HG03469 (cell line): ENCODE measurements around the gene PLA2G6.

Experiments used
- ATAC-seq: cut with Tn5 transposase; IDR thresholded peaks from one replicate; pipeline ENCODE4 v1.9.1; 2021; ENCODE audit warnings: mild to moderate bottlenecking, moderate library complexity, moderate number of reproducible peaks; ENCODE audit not compliant: unreplicated experiment

The PLA2G6 gene

GRCh38 chr22:38214302-38215056 lies 32.8 kb upstream of the PLA2G6 start:
- no peak for ATAC-seq

DNA sequence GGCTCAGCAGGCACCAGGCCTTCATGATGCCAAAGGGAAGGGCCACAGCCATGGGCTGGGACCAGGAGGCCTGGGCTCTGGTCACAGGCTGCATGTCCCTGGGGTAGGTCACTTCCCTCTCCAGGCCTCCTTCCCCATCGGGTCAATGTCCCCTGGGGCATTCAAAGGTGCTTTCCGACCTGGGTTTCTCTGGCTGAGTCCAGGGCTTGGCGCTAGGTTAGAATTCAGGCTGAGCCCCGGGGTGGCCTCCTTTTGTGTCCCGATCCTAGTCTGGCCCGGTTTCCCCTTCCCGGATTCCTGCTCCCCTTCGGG lies 32.3 kb upstream of the PLA2G6 start:
- ATAC-seq: no peak

DNA sequence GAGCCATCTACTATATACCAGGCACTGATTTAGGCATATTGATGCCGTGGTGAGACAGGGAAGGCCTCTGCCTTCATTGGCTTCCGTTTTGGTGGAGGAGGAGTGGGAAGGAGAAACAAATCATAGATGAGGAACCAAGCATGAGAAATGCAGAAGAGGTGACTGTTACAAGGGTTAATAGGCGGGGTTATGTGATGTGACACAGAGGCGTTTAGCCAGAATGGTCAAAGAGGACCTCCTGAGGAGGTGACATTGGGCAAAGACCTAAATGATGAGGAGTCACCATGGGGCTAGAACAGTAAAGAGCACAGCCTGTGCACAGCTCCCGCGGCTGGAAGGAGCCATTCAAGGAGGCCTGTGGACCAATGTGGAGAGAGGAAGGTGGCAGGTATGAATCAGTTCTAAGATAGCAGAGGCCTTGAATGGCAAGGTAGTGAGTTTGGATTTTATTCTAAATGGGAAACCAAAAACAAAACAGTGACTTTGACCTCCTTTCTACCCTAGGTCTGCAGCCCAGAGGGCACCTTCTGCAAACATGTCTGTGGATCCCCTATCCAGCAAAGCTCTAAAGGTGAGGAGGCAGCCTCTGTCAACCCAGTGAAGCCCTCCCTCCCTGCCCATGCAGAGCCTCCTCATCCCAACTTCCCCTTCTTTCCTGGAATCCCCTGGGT lies 31.8 kb upstream of the PLA2G6 start:
- ATAC-seq: no peak

- ATAC-seq: no peak
Observed at GRCh38 chr22:38212442-38212841, 30.8 kb upstream of the PLA2G6 start.

DNA sequence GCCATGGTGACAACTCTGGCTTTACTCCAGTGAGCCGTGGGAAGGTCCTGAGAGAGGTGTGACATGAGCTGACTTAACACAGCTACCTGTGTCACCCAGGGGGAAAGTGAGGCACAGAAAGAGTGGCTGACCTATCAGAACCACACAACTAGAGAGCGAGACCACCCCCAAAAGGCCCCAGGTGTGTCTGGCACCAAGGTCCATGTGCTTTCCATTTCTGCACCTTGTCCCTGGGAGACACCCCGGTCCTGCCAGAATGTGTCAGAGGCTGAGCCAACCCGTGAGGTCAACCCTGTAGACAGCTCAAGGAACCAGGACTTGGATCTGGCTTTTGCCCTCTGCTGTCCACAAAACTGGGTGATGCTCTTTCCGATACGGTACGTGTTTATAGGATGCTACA lies 29.9 kb upstream of the PLA2G6 start:
- ATAC-seq: no peak

DNA sequence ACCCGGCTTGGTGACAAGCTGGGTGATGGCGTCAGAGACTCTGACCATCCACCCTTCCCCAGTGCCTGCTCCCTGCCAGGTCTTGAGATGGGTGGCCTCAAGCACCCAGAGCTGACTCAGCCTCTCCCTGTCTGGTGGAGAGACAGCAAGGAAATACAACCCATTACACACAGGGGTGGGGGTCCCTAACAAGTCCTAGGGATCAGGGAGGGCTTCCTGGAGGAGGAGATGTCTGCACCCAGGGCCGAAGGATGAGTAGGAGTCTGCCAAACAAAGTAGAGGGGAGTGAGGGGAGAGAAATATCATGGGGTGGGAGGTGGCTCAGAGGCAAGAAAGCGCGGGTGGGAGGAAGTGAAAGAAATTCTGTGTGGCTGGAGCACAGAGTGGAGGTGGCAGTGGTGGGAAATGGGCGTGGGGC lies 26.9 kb upstream of the PLA2G6 start:
- ATAC-seq: no peak

DNA sequence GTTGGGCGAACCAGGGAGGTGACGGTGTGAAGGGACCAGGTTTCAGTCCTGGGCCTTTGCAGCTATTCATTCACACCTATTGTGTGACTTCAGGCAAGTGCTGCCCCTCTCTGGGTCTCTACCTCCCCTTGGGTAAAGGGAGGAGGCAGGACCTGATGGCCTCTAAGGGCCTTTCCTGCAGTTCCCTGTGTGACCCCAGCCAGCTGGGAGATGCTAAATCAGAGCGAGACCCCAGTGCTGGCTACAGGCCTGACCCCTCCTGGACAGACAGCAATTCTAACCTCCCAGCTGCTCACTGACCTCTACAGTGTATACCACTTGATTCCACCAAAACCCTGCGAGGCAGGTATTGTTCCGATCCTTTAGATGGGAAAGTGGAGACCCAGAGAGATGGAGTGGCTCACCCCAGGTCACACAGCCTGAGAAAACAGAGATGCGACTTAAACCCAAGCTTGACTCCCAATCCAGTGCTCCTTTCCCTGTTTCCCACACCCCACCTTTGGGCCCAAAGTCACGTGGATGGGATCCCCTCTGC lies 26.3 kb upstream of the PLA2G6 start:
- no peak for ATAC-seq

GRCh38 chr22:38205261-38206128 lies 23.9 kb upstream of the PLA2G6 start:
- no peak for ATAC-seq

- ATAC-seq: no peak
Observed at GRCh38 chr22:38204784-38205183, 23.2 kb upstream of the PLA2G6 start.

DNA sequence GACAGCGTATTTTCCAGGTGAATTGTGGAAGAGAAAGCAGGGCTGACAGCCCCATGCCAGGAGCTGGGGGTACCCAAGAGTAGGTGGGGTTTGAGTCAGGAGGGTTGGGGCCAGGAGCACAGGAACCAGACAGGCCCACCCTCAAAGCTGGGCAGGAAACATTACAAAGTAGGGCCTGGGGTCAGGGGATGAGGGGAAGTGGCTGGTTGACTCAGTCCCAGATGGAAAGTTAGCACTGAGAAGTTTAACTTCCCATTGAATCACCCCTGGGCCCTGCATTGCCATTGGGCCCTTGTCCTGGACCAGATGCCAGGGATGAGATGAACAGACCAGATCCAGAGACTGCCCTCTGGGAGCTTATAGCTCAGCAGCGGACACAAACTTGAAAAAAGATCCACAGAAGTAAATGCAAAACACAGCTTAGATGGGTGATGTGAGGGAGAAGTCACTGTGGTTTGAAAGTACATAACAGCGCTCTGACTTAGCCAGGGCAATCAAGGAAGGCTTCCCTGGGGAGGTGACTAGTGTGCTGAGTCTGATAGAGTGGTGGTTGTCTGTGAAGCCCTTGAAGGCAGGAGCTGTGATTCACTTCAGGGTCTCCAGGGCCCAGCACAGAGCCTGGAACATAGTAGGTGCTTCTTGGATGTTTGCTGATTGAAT lies 22.4 kb upstream of the PLA2G6 start:
- ATAC-seq: no peak

DNA sequence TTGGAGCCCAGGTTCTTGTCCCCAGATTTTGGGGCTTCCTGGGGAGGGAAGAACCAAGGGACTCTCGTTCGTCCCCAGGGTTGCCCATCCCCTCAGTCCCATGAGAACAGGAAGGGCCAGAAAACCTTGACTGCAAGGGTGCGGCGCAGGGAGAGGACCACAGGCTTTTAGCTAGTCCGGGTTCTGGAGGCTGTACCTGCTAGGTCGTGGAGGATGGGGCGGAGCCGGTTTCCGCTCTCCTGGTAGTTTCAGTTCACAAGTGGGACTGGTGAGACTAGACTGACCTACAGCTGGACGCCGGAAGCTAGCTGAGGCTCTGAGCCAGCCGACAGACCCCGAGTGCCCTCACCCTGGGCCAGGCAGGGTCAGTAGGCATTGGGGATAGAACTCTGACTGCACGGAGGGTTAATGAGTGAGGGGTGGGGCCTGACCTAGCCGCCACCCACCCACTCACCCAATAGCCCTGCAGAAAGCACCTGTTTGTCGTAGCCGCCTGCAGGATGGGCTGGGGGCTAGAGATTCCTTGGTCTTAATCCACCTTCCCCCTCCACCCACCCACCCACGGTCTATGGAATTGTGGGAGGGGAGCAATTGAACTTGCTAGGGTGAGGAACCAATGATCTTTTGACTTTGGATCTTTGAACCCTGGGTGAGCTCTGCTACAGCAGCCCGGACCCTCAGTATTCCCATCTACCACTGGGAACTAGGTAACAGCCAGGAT lies 21.6 kb upstream of the PLA2G6 start:
- no peak for ATAC-seq

DNA sequence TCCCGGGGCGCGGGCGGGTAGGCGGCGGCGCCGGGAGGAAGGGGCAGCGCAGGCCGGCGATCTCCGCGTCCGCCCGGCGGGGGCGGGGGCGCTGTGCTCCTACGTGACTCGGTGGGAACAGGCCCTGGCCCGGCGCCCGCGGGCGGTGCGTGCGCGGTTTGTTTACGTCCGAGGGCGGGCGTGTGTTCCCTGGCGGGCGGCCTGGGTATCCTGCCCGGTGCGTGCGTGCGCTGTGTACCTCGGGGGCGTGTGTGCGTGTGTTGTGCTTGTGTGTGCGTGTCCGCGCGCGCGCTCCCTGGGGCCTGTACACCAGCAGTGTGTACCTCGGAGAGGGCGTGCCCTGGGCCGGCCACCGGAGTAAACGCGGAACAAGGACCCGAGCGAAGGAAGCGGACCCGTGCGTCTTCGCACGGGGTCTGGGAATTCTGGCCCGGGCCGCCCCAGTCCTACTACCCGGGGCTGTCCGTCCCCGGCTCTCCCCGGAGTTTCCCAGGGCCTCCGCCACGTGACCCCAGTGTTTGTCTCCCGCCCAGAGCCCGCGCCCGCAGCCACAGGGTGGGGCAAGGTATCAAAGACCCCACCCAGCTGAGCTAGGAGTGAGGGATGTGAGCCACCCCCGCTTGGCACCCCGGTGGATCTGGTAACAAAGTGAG lies 20.9 kb upstream of the PLA2G6 start:
- ATAC-seq: no peak

DNA sequence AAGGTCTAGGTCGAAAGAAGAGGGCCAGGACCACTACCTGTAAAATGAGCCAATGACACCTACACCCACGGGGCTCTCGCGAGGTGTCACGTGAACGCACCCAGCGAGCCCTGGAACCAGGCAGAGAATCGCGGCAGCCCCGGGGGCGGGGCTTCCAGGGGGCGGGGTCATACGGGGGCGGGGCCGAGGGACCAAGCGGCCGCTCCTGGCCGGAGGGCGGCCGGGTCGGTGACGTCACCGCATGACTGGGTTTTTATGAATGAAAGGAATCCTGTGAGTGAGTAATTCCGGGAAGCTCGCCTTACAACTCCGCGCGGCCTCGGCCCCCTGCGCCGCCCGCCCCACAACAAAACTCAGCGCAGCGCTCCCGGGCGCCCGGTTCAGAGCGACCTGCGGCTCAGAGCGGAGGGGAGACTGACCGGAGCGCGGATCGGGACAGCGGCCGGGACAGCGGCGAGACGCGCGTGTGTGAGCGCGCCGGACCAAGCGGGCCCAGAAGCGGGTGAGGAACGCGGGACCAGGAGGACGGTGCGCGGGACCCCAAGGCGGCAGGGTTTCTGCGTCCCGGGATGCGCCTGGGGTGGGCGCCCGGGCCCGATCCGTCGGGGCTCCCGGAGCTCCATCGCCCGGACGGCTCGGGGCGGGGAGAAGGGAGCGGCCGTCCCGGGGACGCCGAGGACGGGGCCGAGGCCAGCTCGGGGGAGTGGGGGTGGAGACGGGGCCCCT lies 20.2 kb upstream of the PLA2G6 start, which contains the start of gene MAFF:
Gene MAFF, plus strand, starts transcription at position 284 of the 726 bp plus-strand sequence. CDS start 11,860 bp downstream, outside the sequence.
- ATAC-seq: peak; percentile 35

DNA sequence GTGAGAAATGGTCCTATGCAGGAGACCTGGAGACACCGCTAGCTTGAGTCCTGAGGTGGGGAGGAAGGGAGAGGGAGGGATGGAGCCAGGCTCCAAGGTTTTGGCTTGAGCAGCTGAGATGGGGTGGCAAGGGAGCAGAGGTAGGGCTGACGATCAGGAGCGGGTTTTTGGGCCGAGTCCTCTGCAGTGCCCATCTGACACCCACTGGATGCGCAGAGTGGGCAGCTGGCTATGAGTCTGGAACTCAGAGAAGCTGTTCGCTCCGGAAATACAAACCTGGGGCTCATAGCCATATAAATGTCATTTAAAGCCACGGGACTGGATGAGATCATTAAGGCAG lies 19.7 kb upstream of the PLA2G6 start:
- no peak for ATAC-seq

DNA sequence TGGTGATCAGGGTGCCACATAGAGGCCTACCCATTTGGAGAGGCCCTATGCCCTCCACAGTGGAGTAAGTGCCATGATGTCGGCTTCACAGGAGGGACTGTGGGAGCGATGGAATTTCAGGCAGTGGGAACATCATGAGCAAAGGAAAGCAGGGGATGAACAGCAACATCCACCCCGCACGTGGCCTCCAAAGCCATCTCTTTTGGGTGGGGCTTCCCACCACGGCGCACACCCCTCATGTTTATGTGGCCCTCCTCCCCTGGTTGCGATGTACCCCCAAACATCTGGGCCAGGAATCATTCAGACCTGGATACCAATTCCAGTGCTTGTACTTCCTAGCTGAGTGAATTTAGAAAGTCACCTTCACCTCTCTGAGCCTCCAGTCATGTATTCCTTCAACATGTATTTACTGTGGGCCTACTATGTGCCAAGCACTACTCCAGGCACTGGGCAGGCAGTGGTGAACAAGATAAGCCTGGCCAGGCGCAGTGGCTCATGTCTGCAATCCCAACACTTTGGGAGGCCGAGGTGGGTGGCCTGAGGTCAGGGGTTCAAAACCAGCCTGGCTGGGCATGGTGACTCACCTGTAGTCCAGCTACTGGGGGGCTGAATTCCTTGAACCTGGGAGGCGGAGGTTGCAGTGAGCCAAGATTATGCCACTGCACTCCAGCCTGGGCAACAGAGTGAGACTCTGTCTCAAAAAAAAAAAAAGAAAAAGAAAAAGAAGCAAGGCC lies 18.4 kb upstream of the PLA2G6 start:
- no peak for ATAC-seq

DNA sequence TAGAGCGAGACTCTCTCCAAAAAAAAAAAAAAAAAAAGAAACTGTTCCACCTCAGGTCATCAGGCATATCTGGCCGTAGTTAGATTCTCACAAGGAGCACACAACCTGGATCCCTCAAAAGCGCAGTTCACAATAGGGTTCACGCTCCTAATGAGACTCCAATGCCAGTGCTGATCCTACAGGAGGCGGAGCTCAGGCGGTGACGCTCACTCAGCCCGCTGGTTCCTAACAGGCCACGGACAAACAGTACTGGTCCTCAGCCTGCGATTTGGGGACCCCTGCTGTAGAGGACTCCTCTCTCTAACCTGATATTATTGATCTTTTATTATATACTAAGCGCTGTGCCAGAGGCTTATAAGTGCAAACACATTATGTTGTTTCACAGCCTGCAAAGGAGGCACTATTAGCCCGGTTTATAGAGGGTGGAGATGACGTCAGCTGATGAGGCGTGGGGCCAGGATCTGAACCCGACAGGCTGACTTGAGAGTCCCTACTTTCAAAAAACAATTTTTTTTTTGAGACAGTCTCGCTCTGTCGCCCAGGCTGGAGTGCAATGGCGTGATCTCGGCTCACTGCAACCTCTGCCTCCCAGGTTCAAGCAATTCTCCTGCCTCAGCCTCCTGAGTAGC lies 15.3 kb upstream of the PLA2G6 start:
- no peak for ATAC-seq

DNA sequence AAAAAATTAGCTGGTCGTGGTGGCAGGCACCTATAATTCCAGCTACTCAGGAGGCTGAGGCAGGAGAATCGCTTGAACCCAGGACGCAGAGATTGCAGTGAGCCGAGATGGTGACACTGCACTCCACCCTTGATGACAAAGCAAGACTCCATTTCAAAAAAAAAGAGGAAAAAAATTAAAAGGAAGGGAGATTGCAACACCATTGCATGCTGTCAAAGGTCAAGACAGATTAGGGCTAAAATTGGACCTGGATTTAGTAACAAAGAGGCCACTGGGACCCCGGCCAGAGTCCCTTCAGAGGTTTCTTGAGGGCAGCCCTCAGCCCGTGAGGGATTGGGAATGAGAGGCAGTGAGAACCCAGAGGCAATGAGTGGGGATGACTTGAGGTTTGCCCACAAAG lies 11.9 kb upstream of the PLA2G6 start:
- no peak for ATAC-seq

GRCh38 chr22:38192475-38192863 lies 10.8 kb upstream of the PLA2G6 start:
- ATAC-seq: no peak
